Ishikawa (cell line): Measurements from ENCODE around the gene TANC1.

Experiments
- CEBPB ChIP-seq: IDR thresholded peaks from 2 replicates; pipeline ENCODE4 v1.6.1; 2012
- CREB1 ChIP-seq: IDR thresholded peaks from 2 replicates; pipeline ENCODE4 v1.6.1; 2012; ENCODE audit warnings: low read depth
- EGR1 ChIP-seq: IDR thresholded peaks from 2 replicates; pipeline ENCODE4 v1.6.1; 2012
- EP300 ChIP-seq: IDR thresholded peaks from 2 replicates; pipeline ENCODE4 v1.6.1; 2012; ENCODE audit warnings: borderline replicate concordance
- TAF1 ChIP-seq: IDR thresholded peaks from 2 replicates; pipeline ENCODE4 v1.6.1; 2012; ENCODE audit warnings: low read depth, mild to moderate bottlenecking
- YY1 ChIP-seq: IDR thresholded peaks from 2 replicates; pipeline ENCODE4 v1.6.1; 2012; ENCODE audit warnings: low read depth
- TF ChIP-seq, protein P1 (sequence below): IDR thresholded peaks from 2 replicates; pipeline ENCODE4 v1.6.1; 2012
- TF ChIP-seq, protein P2 (sequence below): IDR thresholded peaks from 2 replicates; pipeline ENCODE4 v1.6.1; 2012; ENCODE audit warnings: low read depth, mild to moderate bottlenecking
- TF ChIP-seq, protein P3 (sequence below): IDR thresholded peaks from 2 replicates; pipeline ENCODE4 v1.6.1; 2012

DNA sequence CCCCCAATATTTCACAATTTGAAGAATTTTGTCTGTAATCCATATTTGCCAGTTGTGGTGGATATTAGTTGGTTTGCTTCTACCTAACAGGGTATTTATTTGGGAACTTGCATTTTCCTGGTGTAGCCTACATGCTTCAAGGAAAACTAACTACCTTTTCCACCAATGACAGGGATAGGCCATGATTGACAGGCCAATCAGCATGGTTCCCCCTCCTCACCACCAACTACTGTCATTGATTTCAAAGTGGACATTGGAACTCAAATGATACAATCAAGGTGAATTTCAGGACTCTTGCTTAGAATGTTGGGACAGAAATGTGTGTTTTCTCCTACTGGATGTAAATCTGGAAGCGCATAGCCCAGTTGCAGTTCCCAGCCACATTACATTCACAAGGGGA lies 10.1 kb upstream of the TANC1 start:
- TF ChIP-seq TAF1 (no peak), EGR1 (no peak), EP300 (no peak), CEBPB (no peak), CREB1 (no peak), YY1 (no peak)
- TF ChIP-seq, protein P1, sequence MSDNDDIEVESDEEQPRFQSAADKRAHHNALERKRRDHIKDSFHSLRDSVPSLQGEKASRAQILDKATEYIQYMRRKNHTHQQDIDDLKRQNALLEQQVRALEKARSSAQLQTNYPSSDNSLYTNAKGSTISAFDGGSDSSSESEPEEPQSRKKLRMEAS, result no peak
- TF ChIP-seq, protein P2, sequence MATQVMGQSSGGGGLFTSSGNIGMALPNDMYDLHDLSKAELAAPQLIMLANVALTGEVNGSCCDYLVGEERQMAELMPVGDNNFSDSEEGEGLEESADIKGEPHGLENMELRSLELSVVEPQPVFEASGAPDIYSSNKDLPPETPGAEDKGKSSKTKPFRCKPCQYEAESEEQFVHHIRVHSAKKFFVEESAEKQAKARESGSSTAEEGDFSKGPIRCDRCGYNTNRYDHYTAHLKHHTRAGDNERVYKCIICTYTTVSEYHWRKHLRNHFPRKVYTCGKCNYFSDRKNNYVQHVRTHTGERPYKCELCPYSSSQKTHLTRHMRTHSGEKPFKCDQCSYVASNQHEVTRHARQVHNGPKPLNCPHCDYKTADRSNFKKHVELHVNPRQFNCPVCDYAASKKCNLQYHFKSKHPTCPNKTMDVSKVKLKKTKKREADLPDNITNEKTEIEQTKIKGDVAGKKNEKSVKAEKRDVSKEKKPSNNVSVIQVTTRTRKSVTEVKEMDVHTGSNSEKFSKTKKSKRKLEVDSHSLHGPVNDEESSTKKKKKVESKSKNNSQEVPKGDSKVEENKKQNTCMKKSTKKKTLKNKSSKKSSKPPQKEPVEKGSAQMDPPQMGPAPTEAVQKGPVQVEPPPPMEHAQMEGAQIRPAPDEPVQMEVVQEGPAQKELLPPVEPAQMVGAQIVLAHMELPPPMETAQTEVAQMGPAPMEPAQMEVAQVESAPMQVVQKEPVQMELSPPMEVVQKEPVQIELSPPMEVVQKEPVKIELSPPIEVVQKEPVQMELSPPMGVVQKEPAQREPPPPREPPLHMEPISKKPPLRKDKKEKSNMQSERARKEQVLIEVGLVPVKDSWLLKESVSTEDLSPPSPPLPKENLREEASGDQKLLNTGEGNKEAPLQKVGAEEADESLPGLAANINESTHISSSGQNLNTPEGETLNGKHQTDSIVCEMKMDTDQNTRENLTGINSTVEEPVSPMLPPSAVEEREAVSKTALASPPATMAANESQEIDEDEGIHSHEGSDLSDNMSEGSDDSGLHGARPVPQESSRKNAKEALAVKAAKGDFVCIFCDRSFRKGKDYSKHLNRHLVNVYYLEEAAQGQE, result no peak
- TF ChIP-seq, protein P3, sequence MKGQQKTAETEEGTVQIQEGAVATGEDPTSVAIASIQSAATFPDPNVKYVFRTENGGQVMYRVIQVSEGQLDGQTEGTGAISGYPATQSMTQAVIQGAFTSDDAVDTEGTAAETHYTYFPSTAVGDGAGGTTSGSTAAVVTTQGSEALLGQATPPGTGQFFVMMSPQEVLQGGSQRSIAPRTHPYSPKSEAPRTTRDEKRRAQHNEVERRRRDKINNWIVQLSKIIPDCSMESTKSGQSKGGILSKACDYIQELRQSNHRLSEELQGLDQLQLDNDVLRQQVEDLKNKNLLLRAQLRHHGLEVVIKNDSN, result no peak
